Measurements from ENCODE around the gene CEP128.

The CEP128 gene

GRCh38 chr14:80456209-80456608 lies 485.3 kb downstream of the CEP128 start:
- no peak for DNase-seq

- DNase-seq, result no peak
These were observed 486.5 kb downstream of the CEP128 start for GRCh38 chr14:80455031-80455430.

GRCh38 chr14:80448267-80448666 lies 493.3 kb downstream of the CEP128 start:
- no peak for DNase-seq

GRCh38 chr14:80447392-80447791 lies 494.1 kb downstream of the CEP128 start:
- no peak for DNase-seq

Data from activated CD4-positive, alpha-beta T cell treated with anti-CD3 and anti-CD28 coated beads, Interleukin-2, amount 50 U/mL, for 16 hours (primary cell).